Measurements from ENCODE around the gene PCNA.

PCNA gene

GRCh38 chr20:5065166-5065878, 54.4 kb downstream of the PCNA start:
- no peaks in the 10 kb centered on the region for H3K9me3 ChIP-seq (ENCODE audit: control insufficient read depth, insufficient read depth, low read length)
- no peaks in the 10 kb centered on the region for H3K36me3 ChIP-seq (ENCODE audit: control insufficient read depth, low read length)
- H3K79me2 ChIP-seq (ENCODE audit: control insufficient read depth, low read length) = no peaks in the 10 kb centered on the region
- no peaks in the 10 kb centered on the region for H3K27me3 ChIP-seq (ENCODE audit: control insufficient read depth, low read length)
- no peaks in the 10 kb centered on the region for H3K9me2 ChIP-seq (replicated peaks; ENCODE audit: control insufficient read depth, low read length)
- no peaks in the 10 kb centered on the region for H3K4me1 ChIP-seq (ENCODE audit: control insufficient read depth, low read length)
- no peak overlapping the region for H3K27ac ChIP-seq (ENCODE audit: low read depth, low read length)
- H3F3A ChIP-seq (ENCODE audit: control insufficient read depth, insufficient read depth) = no peaks in the 10 kb centered on the region
- TF ChIP-seq CTCF (IDR thresholded peaks at IDR 0.05; ENCODE audit: low read depth, low read length, poor library complexity, severe bottlenecking) (no peak), EZH2phosphoT487 (IDR thresholded peaks at IDR 0.05; ENCODE audit: borderline replicate concordance, low read length) (no peak)
- no peaks in the 10 kb centered on the region for H4K20me1 ChIP-seq (ENCODE audit: control insufficient read depth, insufficient read depth, low read depth, low read length)
- no peak overlapping the region for H3K4me3 ChIP-seq (ENCODE audit: low read length)
- H3K4me2 ChIP-seq (ENCODE audit: low read length) = no peak overlapping the region

Measured in DOHH2 (cell line).